ENCODE results near the gene NKAIN4. TPM values are rescaled to one million over a fixed set of nuclear protein-coding genes. Genes with fewer than 3 reads are reported as not detected.
"Not testable (repeated sequence)": the region's sequence is repeated elsewhere in the genome, so short reads cannot be mapped to it uniquely, and the experiment has no call there.

NKAIN4 gene
- total RNA-seq, 1 experiment from 2014 or later = not detected

DNA sequence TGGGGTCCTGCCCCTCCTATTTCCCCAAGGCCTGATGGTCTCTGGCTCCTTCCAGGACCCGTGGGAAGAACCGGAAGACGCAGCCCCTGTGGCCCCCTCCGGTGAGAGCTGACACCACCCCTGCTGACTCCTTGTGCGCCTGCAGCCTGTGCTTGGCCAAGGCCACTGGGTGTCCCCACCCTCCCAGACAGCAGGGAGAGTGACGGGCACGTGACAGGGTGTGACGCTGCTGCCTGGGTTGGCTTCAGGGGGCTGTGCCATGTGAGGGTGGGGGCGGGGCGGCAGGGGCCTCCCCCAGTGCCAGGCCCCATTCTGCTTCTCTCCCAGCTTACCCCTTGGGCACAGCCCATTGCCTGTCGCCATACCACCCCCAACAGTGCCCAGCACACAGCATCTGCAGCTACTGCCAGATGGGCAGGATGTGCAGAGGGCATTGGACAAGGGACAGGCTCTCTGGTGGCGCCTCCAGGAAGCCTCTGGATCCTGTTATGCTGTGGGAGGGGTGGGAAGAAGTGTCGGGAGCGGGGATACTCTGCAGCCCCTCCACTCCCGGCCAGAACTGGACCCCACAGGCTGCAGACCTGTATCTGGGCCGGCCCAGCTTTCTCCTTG lies 15.6 kb downstream of the NKAIN4 start:
- DNase-seq (ENCODE audit: low read depth) = no peak

DNA sequence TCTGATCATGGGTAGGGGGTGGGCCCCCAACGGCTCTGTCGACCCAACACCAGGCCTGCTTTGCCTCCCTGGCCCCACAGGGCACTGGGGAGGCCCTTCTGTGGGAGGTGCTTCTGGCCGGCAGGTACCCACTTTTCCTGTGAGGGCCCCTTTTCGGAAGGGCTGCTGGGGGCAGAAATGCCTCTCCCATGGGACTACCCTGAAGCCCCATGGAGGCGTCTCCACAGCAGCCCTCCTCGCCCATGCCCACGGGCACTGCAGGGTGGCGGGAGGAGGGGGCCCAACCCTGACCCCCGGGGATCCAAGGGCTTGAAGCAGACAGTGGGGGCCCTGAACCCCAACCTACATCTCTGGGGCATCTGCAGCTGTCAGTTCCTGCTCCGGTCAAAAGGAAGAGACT lies 16.2 kb downstream of the NKAIN4 start:
- no peak for DNase-seq (ENCODE audit: low read depth)

DNA sequence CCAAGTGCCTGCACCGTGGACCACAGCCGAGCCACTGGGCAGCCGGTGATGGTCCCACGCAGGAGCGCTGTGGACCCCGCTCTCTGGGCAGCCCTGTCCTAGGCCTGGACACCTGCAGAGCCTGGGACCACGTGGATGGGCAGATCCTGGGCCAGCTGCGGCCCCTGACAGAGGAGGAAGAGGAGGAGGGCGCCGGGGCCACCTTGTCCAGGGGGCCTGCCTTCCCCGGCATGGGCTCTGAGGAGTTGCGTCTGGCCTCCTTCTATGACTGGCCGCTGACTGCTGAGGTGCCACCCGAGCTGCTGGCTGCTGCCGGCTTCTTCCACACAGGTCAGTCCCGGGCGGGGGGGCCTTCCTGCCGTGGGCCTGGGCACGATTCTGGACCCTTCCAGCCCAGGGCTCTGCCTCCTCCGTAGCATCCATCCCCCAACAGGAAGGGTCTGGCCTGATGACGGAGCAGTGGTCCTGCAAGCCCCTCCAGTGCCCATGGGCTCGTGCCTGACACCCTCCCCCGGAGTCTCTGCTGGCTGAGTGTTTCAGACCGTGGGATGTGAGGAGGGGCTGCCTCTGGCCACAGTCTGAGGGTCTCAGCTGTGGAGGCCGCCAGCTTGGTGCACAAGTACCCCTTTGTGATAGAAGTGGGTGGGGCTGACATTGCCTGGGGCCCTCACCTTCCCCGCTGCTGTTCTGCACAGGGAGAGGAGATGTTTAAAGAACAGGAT lies 18.0 kb downstream of the NKAIN4 start:
- DNase-seq (ENCODE audit: low read depth) = no peak

DNA sequence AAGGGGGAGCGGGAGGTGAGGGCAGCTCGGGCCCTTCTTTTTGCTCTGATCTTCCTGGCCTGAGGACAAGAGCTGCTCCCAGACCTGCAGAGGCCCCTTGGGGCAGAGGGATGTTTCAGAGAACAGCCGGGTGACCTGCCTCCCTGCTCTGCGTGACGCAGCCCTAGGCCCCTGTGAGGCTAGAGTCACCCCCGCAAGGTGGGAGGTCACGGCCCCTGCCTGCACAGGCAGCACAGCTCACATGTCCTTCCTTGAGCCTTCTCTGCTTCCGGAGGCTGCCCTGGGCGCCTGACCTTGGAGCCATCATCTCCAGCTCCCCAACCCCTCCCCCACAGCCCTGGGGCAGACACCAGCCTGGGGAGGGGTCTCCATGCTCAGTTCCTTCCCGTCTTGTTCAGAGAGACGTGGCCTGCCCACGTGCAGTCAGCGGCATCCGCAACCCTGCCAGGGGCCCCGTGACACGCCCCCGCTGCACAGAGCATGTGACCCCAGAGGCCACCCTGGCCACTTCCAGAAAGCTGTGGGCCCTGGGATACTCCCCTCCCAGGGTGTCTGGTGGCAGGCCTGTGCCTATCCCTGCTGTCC lies 18.8 kb downstream of the NKAIN4 start, which contains the start of gene BIRC7:
TSS of gene BIRC7 (plus strand) at position 507 of the 585 bp plus-strand sequence. CDS start 192 bp downstream, outside the sequence.
- DNase-seq (ENCODE audit: low read depth) = no peak

DNA sequence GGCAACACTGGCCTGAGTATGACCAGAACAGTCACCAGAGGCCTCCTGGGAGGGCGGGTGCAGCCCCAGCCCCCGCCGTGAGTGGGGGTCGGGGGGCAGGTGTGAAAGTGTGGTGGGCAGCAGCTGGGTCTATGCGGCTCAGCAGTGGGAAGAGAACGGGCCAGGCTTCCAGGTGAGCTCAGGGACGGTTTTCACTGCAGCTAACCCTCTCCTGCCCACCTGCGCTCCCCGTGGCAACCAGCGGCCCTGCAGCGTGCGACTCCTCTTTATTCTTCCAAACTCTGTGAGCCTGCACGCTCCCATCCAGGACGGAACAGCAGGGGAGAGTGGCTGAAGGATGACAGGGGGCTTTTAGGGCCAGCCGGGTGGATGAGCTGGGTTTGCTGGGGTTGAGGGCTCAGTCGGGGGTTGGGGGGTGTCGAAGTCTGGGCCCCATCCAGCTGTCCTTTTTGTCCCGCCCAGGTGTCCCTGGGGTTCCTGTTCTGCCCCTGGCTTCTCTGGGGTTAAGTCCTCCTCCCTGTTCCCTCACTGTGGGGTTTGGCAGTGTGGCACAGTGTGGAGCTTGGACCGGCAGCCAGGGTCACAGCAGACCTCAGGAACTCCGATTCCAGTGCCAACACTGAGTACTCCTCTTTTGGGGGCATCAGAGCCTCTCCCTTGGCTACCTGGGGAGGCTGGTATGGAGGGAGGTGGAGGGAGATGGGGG lies 19.4 kb downstream of the NKAIN4 start:
- no peak for DNase-seq (ENCODE audit: low read depth)

DNA sequence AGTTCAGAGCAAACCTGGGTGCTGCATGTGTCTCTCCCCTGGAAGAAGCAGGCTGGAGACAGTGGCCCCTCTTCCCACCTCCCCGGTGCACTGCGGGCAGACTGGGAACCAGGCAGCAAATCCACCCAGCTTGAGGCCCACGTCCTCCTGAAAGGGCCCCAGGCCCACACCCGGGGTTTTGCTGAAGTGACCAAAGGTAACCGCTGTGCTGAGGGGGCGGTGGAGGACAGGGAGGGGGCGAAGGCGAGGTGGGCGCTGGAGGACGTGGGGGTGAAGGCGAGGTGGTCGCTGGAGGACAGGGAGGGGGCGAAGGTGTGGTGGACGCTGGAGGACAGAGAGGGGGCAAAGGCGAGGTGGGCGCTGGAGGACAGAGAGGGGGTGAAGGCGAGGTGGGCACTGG lies 20.3 kb downstream of the NKAIN4 start:
- no peak for DNase-seq (ENCODE audit: low read depth)

- DNase-seq (ENCODE audit: low read depth) = no peak
Measured at GRCh38 chr20:63233061-63233344, 21.3 kb downstream of the NKAIN4 start.

GRCh38 chr20:63232235-63233060 lies 21.8 kb downstream of the NKAIN4 start:
- DNase-seq (ENCODE audit: low read depth) = peak; percentile 88

DNA sequence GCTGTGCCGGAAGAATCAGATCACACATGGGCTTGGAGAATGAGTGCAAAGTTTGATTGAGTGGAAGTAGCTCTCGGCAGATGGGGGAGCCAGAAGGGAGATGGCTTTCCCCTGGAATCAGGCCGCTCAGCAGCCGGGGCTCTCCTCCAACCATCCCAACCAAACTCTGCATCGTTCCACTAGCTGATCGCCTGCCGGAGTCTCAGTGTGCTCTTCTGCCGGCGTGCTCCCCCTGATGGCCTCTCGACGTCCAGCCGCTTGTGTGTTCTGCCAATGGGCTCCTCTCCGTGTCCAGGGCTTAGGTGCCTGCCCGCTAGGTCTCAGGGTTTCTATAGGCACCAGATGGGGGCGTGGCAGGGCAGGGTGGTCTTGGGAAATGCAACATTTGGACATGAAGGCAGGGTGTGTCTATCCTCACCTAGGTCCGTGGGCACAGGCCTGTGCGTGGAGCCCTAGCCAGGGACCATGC lies 23.4 kb downstream of the NKAIN4 start:
- peak; percentile 45 for DNase-seq (ENCODE audit: low read depth)

DNA sequence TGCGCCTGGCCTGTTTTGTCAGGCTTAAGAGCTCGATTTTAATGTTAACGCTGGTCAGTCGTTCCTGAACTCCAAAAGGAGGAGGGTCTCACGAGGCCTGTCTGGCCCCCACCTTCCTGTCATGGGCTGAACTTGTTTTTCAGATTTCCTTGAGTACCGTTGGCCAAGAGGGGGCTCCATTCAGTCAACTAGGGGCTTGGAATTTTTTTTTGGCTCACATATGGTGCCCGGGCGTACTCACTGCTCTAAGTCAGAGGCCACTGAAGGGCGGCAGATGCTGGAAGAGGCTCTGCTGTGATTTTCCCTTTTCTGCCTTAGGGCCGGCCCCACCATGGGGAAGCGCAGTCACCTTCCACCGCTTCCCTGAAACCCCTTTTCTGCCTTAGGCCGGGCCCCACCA lies 25.5 kb downstream of the NKAIN4 start:
- DNase-seq (ENCODE audit: low read depth) = no peak

DNA sequence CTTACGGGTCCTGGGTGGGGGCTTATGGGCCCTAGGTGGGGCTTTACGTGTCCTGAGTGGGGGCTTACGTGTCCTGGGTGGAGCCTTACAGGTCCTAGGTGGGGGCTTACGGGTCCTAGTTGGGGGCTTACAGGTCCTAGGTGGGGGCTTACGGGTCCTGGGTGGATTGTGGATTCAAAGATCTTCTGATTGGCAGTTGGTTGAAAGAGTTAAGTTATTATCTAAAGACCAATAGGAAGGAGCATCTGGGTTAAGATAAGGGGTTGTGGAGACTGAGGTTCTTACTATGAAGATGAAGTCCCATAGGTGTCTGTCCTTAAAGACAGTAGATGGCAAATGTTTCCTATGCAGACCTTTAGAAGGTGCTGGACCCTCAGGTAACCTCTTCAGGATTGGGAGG lies 27.0 kb downstream of the NKAIN4 start:
- no peak for DNase-seq (ENCODE audit: low read depth)

DNA sequence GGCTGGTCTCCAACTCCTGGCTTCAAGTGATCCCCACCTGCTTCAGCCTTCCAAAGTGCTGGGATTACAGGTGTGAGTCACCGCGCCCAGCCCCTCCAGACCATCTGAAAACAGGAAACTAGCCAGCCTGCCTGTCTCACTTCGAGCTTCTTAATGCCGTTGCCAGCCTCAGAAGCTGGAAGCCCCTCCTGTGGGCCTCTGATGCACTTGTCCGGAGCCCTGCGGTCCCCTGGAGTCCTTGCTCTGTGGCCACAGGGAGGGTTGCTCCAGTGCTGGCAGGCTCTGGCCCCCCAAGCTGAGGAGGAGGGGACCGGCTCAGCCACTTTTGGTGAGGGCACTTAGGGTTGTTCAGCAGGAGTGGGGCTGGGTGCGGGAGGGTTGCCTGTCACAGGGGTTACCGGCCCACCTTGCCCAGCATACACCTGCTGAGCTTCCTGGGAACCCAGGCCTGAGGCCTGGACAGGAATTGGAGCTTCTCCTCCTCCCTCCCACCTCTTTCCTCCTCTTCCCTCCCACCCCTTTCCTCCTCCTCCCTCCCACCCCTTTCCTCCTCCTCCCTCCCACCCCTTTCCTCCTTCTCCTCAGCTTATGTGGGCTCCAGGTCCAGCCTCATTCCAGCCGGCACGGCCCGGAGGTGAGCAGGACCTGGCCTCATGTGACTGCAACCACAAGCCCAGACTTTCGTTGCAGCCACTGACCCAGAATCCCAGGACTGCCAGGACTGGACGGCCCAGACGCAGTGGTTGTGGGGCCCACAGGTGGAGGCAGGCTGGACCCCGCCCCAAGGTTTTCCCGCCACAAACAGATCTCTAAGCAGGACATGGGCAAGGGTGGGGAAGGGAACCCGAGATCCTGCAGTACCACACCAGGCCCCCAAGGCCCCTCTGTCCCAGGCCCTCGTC lies 28.0 kb downstream of the NKAIN4 start:
- no peak for DNase-seq (ENCODE audit: low read depth)

DNA sequence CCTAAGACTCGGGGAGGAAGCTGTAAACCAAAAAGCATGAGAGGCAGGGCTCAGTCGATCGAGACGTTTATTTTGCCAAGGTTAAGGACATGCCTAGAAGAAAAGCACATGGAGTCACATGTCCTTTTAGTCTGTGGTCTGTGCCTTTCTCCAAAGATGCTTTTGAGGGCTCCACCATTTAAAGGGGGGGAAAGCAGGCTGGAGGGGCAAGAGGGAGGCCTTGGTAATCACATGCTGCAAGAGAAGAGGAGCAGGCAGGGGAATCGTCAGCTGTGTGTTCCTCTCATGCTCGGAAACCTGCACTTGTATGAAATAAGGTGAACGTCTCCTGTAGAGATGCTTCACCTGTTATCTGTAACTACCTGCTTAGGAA lies 29.2 kb downstream of the NKAIN4 start:
- no peak for DNase-seq (ENCODE audit: low read depth)

GRCh38 chr20:63224412-63225081 lies 29.7 kb downstream of the NKAIN4 start:
- DNase-seq (ENCODE audit: low read depth) = peak; percentile 52

DNA sequence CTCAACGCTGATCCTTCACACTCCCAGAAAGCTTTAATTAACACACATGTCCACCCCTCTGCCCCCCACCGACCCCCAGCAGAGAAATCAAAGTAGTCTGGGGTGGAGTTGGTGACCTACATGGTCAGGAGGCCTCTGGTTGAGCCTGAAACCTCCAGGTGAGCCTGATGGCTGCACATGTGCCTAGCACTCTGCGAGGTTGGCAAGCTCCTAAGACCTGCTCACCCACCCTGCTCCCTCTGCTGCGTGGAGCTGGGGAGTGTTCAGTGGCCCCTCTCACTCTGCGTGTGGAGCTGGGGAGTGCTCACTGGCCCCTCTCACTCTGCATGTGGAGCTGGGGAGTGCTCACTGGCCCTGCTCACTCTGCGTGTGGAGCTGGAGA lies 30.4 kb downstream of the NKAIN4 start:
- no peak for DNase-seq (ENCODE audit: low read depth)

DNA sequence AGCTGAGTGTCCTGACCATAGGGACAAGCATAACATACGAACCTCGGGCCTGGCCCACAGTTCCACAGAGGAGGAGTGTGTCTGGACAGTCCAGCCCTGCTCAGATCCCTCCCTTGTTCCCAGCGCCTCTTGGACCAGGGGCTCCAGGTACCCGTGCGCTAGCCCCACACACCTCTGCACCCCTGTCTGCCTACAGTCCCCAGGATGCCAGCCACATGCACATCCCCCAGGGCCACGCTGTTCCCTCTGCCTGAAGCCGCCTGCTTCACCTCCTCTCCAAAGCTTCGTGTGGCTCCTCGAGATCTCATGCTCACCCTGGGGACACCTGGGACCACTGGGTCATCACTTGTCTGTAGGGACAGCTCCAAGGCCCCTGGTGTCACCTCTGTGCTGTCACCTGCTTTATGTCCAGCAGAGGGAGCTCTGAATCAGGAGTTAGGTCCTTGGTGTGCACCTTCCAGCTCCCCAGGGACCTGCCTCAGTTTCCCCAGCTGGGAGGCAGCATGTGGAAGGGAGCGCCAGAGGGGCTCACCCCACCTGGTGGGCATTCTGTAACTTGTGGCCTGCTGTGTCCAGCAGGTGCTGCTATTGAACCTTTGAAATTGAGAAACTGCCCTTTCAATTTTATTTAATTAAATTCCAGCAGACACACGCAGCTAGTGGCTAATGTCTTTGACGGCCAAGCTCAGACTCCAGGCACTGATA lies 31.0 kb downstream of the NKAIN4 start:
- DNase-seq (ENCODE audit: low read depth) = peak; percentile 29

GRCh38 chr20:63222541-63222940 lies 31.7 kb downstream of the NKAIN4 start:
- DNase-seq (ENCODE audit: low read depth) = no peak

- DNase-seq (ENCODE audit: low read depth) = not testable (repeated sequence)
Measured at GRCh38 chr20:63221400-63222053, 32.7 kb downstream of the NKAIN4 start.
